MM.1S (cell line): ENCODE data around the gene MAP1LC3B2.

Experiments used
- DNase-seq: peaks from one replicate; pipeline ENCODE4 v3.0.0-alpha.2; 2015
- H2AFZ ChIP-seq: fragments of 300-600 bp; sonication (generic); 2 replicates; pipeline ENCODE4 v1.6.0; 2016; ENCODE audit warnings: antibody characterized with exemption, low read length
- H3F3A ChIP-seq: fragments of 300-600 bp; sonication (generic); 2 replicates; pipeline ENCODE4 v1.6.1; 2016; ENCODE audit warnings: mild to moderate bottlenecking, antibody characterized with exemption, low read length, moderate library complexity, mixed read lengths; ENCODE audit not compliant: insufficient read depth
- H3K27ac ChIP-seq: fragments of 300-600 bp; sonication (generic); 2 replicates; pipeline ENCODE4 v1.5.1; 2016; ENCODE audit warnings: mild to moderate bottlenecking, low read length
- H3K27me3 ChIP-seq: fragments of 300-600 bp; sonication (generic); replicated peaks from 2 replicates; pipeline ENCODE4 v1.6.0; 2016; ENCODE audit warnings: low read length; ENCODE audit not compliant: insufficient read depth
- H3K36me3 ChIP-seq: fragments of 300-600 bp; sonication (generic); replicated peaks from 2 replicates; pipeline ENCODE4 v1.6.1; 2016; ENCODE audit warnings: mild to moderate bottlenecking, low read length, mixed read lengths; ENCODE audit not compliant: insufficient read depth
- H3K4me1 ChIP-seq: fragments of 300-600 bp; sonication (generic); 2 replicates; pipeline ENCODE4 v1.6.1; 2016; ENCODE audit warnings: low read length, mixed read lengths
- H3K4me2 ChIP-seq: fragments of 300-600 bp; sonication (generic); 2 replicates; pipeline ENCODE4 v1.6.0; 2016; ENCODE audit warnings: low read depth, low read length
- H3K4me3 ChIP-seq: fragments of 300-600 bp; sonication (generic); 2 replicates; pipeline ENCODE4 v1.5.1; 2016; ENCODE audit warnings: low read length, mixed read lengths
- H3K79me2 ChIP-seq: fragments of 300-600 bp; sonication (generic); 2 replicates; pipeline ENCODE4 v1.6.1; 2016; ENCODE audit warnings: mixed run types, low read length, mixed read lengths
- H3K9ac ChIP-seq: fragments of 300-600 bp; sonication (generic); 2 replicates; pipeline ENCODE4 v1.6.1; 2016; ENCODE audit warnings: low read length, mixed read lengths
- H3K9me2 ChIP-seq: fragments of 300-600 bp; sonication (generic); replicated peaks from 2 replicates; pipeline ENCODE4 v1.6.1; 2016; ENCODE audit warnings: mild to moderate bottlenecking, low read length, mixed read lengths; ENCODE audit not compliant: insufficient read depth
- H3K9me3 ChIP-seq: fragments of 300-600 bp; sonication (generic); replicated peaks from 2 replicates; pipeline ENCODE4 v1.6.1; 2016; ENCODE audit warnings: mild to moderate bottlenecking, low read length, mixed read lengths; ENCODE audit not compliant: insufficient read depth
- H4K20me1 ChIP-seq: fragments of 300-600 bp; sonication (generic); 2 replicates; pipeline ENCODE4 v1.6.1; 2016; ENCODE audit warnings: mild to moderate bottlenecking, low read length, moderate library complexity, mixed read lengths; ENCODE audit not compliant: insufficient read depth
- CTCF ChIP-seq: fragments of 300-600 bp; sonication (generic); IDR thresholded peaks from 2 replicates; pipeline ENCODE4 v1.5.1; 2016; ENCODE audit warnings: antibody characterized with exemption, low read length, mixed read lengths
- EZH2 ChIP-seq: fragments of 300-600 bp; sonication (generic); optimal IDR thresholded peaks from 2 replicates; pipeline ENCODE3; 2017; ENCODE audit warnings: low read depth, mild to moderate bottlenecking, antibody characterized with exemption, low read length, mixed read lengths
- EZH2phosphoT487 ChIP-seq: fragments of 300-600 bp; sonication (generic); IDR thresholded peaks from 2 replicates; pipeline ENCODE4 v1.6.1; 2018; ENCODE audit warnings: antibody characterized with exemption, low read length

MAP1LC3B2 gene

GRCh38 chr12:116589581-116589980 is 30.4 kb downstream of the MAP1LC3B2 start:
- Histone ChIP-seq H3K36me3 (no peaks in the 10 kb centered on the region), H3K9ac (no peak overlapping the region), H3K4me1 (no peaks in the 10 kb centered on the region), H3K27ac (no peak overlapping the region), H3K4me2 (no peak overlapping the region), H3K9me2 (no peaks in the 10 kb centered on the region), H4K20me1 (no peaks in the 10 kb centered on the region), H3K79me2 (no peaks in the 10 kb centered on the region), H3K9me3 (no peaks in the 10 kb centered on the region), H3F3A (no peaks in the 10 kb centered on the region), H3K4me3 (no peak overlapping the region), H3K27me3 (no peaks in the 10 kb centered on the region), H2AFZ (no peak overlapping the region)
- TF ChIP-seq CTCF = no peak
- no peak for TF ChIP-seq EZH2
- TF ChIP-seq EZH2phosphoT487 = no peak
- DNase-seq = no peak

- no peak for DNase-seq
- H3K27me3 ChIP-seq = no peaks in the 10 kb centered on the region
These were observed 31.4 kb downstream of the MAP1LC3B2 start for GRCh38 chr12:116590561-116590960.

GRCh38 chr12:116591855-116592637 is 32.9 kb downstream of the MAP1LC3B2 start:
- no peak overlapping the region for H3K27ac ChIP-seq
- H3K4me2 ChIP-seq = no peak overlapping the region
- H3K79me2 ChIP-seq = no peaks in the 10 kb centered on the region
- H3K4me3 ChIP-seq = no peak overlapping the region
- H3K36me3 ChIP-seq = no peaks in the 10 kb centered on the region
- no peaks in the 10 kb centered on the region for H3F3A ChIP-seq
- H3K9ac ChIP-seq = no peak overlapping the region
- no peaks in the 10 kb centered on the region for H3K4me1 ChIP-seq
- DNase-seq = no peak
- no peaks in the 10 kb centered on the region for H3K27me3 ChIP-seq
- no peaks in the 10 kb centered on the region for H4K20me1 ChIP-seq
- H3K9me2 ChIP-seq = no peaks in the 10 kb centered on the region
- H3K9me3 ChIP-seq = no peaks in the 10 kb centered on the region
- no peak overlapping the region for H2AFZ ChIP-seq
- TF ChIP-seq CTCF (no peak), EZH2 (no peak), EZH2phosphoT487 (no peak)

More at GRCh38 chr12:116590561-116590960, 31.4 kb downstream of the MAP1LC3B2 start:
- Histone ChIP-seq H4K20me1 (no peaks in the 10 kb centered on the region), H3K9ac (no peak overlapping the region), H3K36me3 (no peaks in the 10 kb centered on the region), H3K79me2 (no peaks in the 10 kb centered on the region), H3K4me3 (no peak overlapping the region), H3K4me1 (no peaks in the 10 kb centered on the region), H2AFZ (no peak overlapping the region), H3K4me2 (no peak overlapping the region), H3K9me2 (no peaks in the 10 kb centered on the region), H3F3A (no peaks in the 10 kb centered on the region), H3K27ac (no peak overlapping the region), H3K9me3 (no peaks in the 10 kb centered on the region)
- no peak for TF ChIP-seq EZH2
- TF ChIP-seq CTCF = no peak
- TF ChIP-seq EZH2phosphoT487 = no peak
